DMS79 (cell line): ENCODE data around the gene PRUNE1.

Experiments
- DNase-seq: peaks from one replicate; lab custom pipeline; 2025; lab: John Stamatoyannopoulos, UW

PRUNE1 gene

GRCh38 chr1:151050051-151050688, 41.9 kb downstream of the PRUNE1 start:
- no peak for DNase-seq

- DNase-seq: no peak
These were observed 43.2 kb downstream of the PRUNE1 start for GRCh38 chr1:151051356-151052009.

GRCh38 chr1:151054971-151055547, 46.8 kb downstream of the PRUNE1 start:
- no peak for DNase-seq

- DNase-seq: no peak
These were observed 47.3 kb downstream of the PRUNE1 start for GRCh38 chr1:151055581-151055980.

- no peak for DNase-seq
These were observed 47.9 kb downstream of the PRUNE1 start for GRCh38 chr1:151056149-151056548.

GRCh38 chr1:151058692-151059091, 50.4 kb downstream of the PRUNE1 start:
- DNase-seq: peak; percentile 85

GRCh38 chr1:151059109-151060006, 51.1 kb downstream of the PRUNE1 start, which contains the start of gene CDC42SE1:
TSS of gene CDC42SE1 (minus strand) at chr1:151059622. CDS start at chr1:151055730, 3,892 bp downstream.
- DNase-seq: peak; percentile 55

GRCh38 chr1:151060007-151060656, 51.9 kb downstream of the PRUNE1 start, which contains the start of gene MLLT11:
TSS of gene MLLT11 (plus strand) at chr1:151060397. CDS start at chr1:151067225, 6,828 bp downstream.
- peak; percentile 92 for DNase-seq

GRCh38 chr1:151060657-151061421, 52.6 kb downstream of the PRUNE1 start:
- DNase-seq: peak; percentile 45

GRCh38 chr1:151061704-151062103, 53.5 kb downstream of the PRUNE1 start:
- DNase-seq: no peak

- DNase-seq: no peak
These were observed 54.6 kb downstream of the PRUNE1 start for GRCh38 chr1:151062741-151063371.

GRCh38 chr1:151065089-151065645, 56.9 kb downstream of the PRUNE1 start:
- DNase-seq: no peak

GRCh38 chr1:151067185-151067584, 58.9 kb downstream of the PRUNE1 start:
- no peak for DNase-seq

- DNase-seq: peak; percentile 84
These were observed 60.8 kb downstream of the PRUNE1 start for GRCh38 chr1:151069103-151069486.

- peak; percentile 65 for DNase-seq
These were observed 62.4 kb downstream of the PRUNE1 start, which contains the start of gene GABPB2 for GRCh38 chr1:151070474-151071276. TSS of gene GABPB2 (plus strand) at chr1:151070761. CDS start at chr1:151088190, 17,429 bp downstream.

GRCh38 chr1:151072224-151072623, 64.0 kb downstream of the PRUNE1 start:
- DNase-seq: no peak
